Prostate gland (tissue), 2 donors: ENCODE data around the gene CCDC18.

Experiments used
- CTCF ChIP-seq, 4 experiments: fragments of 200-600 bp in 2 of 4; fragments of 450-650 bp in 2 of 4; sonication (generic) in 2 of 4; IDR thresholded peaks; 1 replicate in 3 of 4; 2 replicates in 1 of 4; pipeline ENCODE4 v1.5.1; 2016 to 2019; ENCODE audit warnings: antibody characterized with exemption in 4 of 4, mild to moderate bottlenecking in 2 of 4, moderate library complexity in 2 of 4
- POLR2A ChIP-seq: fragments of 450-650 bp; IDR thresholded peaks from one replicate; pipeline ENCODE4 v1.6.1; 2016; ENCODE audit warnings: antibody characterized with exemption, mild to moderate bottlenecking
- POLR2AphosphoS5 ChIP-seq: sonication (generic); formaldehyde crosslinking; IDR thresholded peaks from one replicate; pipeline ENCODE4 v1.6.1; 2017; ENCODE audit warnings: antibody characterized with exemption

GRCh38 chr1:93244298-93245069, 64.0 kb downstream of the CCDC18 start:
- no peak for TF ChIP-seq CTCF (IDR thresholded peaks at IDR 0.05)
- TF ChIP-seq POLR2A, result no peak
- TF ChIP-seq POLR2AphosphoS5, result no peak
